CD14-positive monocyte (primary cell): ENCODE measurements around the gene CFAP300. TPM values are rescaled to one million over a fixed set of nuclear protein-coding genes. Genes with fewer than 3 reads are reported as not detected.

ENCODE experiments used
- DNase-seq, 3 donors: peaks; one replicate each; pipeline ENCODE4 v3.0.0-alpha.2; 2011 to 2022
- H2AFZ ChIP-seq: 2 replicates; pipeline ENCODE4 v1.6.0; 2012; ENCODE audit warnings: mild to moderate bottlenecking, low read depth, low read length, inconsistent platforms; ENCODE audit not compliant: insufficient read depth, poor library complexity, severe bottlenecking
- H3K27ac ChIP-seq, 2 donors: 1 replicate in 1 of 2; 2 replicates in 1 of 2; pipeline ENCODE4 v1.5.1; 2012 to 2013; ENCODE audit warnings: low read length in 2 of 2, control low read depth in 1 of 2, inconsistent platforms in 1 of 2, low read depth in 1 of 2, mild to moderate bottlenecking in 1 of 2
- H3K27me3 ChIP-seq, 2 donors: one replicate each; pipeline versions ENCODE4 v1.6.0 to v1.6.1; 2011 to 2013; ENCODE audit warnings: low read length in 2 of 2; ENCODE audit not compliant: control insufficient read depth in 2 of 2, insufficient read depth in 2 of 2
- H3K36me3 ChIP-seq, 2 donors: replicated peaks in 1 of 2; 1 replicate in 1 of 2; 2 replicates in 1 of 2; pipeline versions ENCODE4 v1.5.1 to v1.6.1; 2012 to 2013; ENCODE audit warnings: low read length in 2 of 2, control low read depth in 1 of 2, inconsistent platforms in 1 of 2, mild to moderate bottlenecking in 1 of 2; ENCODE audit not compliant: insufficient read depth in 2 of 2, control insufficient read depth in 1 of 2
- H3K4me1 ChIP-seq, 2 donors: 1 replicate in 1 of 2; 2 replicates in 1 of 2; pipeline versions ENCODE4 v1.5.1 to v1.6.1; 2012 to 2013; ENCODE audit warnings: low read length in 2 of 2, control low read depth in 1 of 2, inconsistent platforms in 1 of 2, mild to moderate bottlenecking in 1 of 2, moderate library complexity in 1 of 2; ENCODE audit not compliant: insufficient read depth in 2 of 2, control insufficient read depth in 1 of 2
- H3K4me2 ChIP-seq: replicated peaks from 2 replicates; pipeline ENCODE3; 2012; ENCODE audit warnings: low read length, moderate library complexity, mild to moderate bottlenecking; ENCODE audit not compliant: poor library complexity, severe bottlenecking; ENCODE audit errors: extremely low read depth
- H3K4me3 ChIP-seq, 3 experiments: fragments of 200-600 bp in 1 of 3; sonication (generic) in 1 of 3; replicated peaks in 1 of 3; 1 replicate in 2 of 3; 2 replicates in 1 of 3; pipeline ENCODE4 v1.5.1; 2011 to 2013; ENCODE audit warnings: low read length in 3 of 3, mild to moderate bottlenecking in 3 of 3, control low read depth in 2 of 3, low read depth in 2 of 3, inconsistent platforms in 1 of 3, moderate library complexity in 1 of 3
- H3K79me2 ChIP-seq: 2 replicates; pipeline ENCODE4 v1.6.0; 2012; ENCODE audit warnings: mild to moderate bottlenecking, control low read depth, inconsistent platforms, low read length, moderate library complexity; ENCODE audit not compliant: insufficient read depth
- H3K9ac ChIP-seq: 2 replicates; pipeline ENCODE4 v1.6.0; 2017; ENCODE audit warnings: low read length, mild to moderate bottlenecking; ENCODE audit not compliant: insufficient read depth, poor library complexity, severe bottlenecking
- H3K9me3 ChIP-seq, 2 donors: replicated peaks in 1 of 2; 1 replicate in 1 of 2; 2 replicates in 1 of 2; pipeline versions ENCODE4 v1.5.1 to v1.6.1; 2012 to 2013; ENCODE audit warnings: low read length in 2 of 2, control low read depth in 1 of 2; ENCODE audit not compliant: control insufficient read depth in 1 of 2, insufficient read depth in 1 of 2
- H4K20me1 ChIP-seq: 2 replicates; pipeline ENCODE4 v1.6.0; 2012; ENCODE audit warnings: mild to moderate bottlenecking, low read length, control low read depth, moderate library complexity; ENCODE audit not compliant: insufficient read depth
- H3K27ac Mint-ChIP-seq, 7 donors: one replicate each; pipeline ENCODE4 v1.8.0; 2020; ENCODE audit warnings: mild to moderate bottlenecking in 7 of 7, mixed read lengths in 7 of 7, moderate library complexity in 6 of 7, inconsistent platforms in 2 of 7
- H3K27me3 Mint-ChIP-seq, 3 donors: one replicate each; pipeline ENCODE4 v1.8.0; 2021 to 2022; ENCODE audit warnings: low read depth in 3 of 3, mild to moderate bottlenecking in 3 of 3, mixed read lengths in 3 of 3, moderate library complexity in 3 of 3, inconsistent platforms in 1 of 3
- H3K36me3 Mint-ChIP-seq, 2 donors: one replicate each; pipeline ENCODE4 v1.8.0; 2020; ENCODE audit warnings: mixed read lengths in 2 of 2, inconsistent platforms in 1 of 2, mild to moderate bottlenecking in 1 of 2
- H3K4me1 Mint-ChIP-seq: one replicate; pipeline ENCODE4 v1.8.0; 2020; ENCODE audit warnings: mild to moderate bottlenecking, mixed read lengths
- H3K4me3 Mint-ChIP-seq, 2 donors: one replicate each; pipeline ENCODE4 v1.8.0; 2020; ENCODE audit warnings: mild to moderate bottlenecking in 2 of 2, mixed read lengths in 2 of 2, moderate library complexity in 1 of 2
- H3K9me3 Mint-ChIP-seq, 7 donors: one replicate each; pipeline ENCODE4 v1.8.0; 2020 to 2022; ENCODE audit warnings: mixed read lengths in 7 of 7, mild to moderate bottlenecking in 6 of 7, moderate library complexity in 6 of 7, inconsistent platforms in 2 of 7
- CTCF ChIP-seq: fragments of 200-600 bp; IDR thresholded peaks from one replicate; pipeline ENCODE4 v1.8.0; 2022; ENCODE audit warnings: antibody characterized with exemption, mild to moderate bottlenecking
- WGBS: methylation state at CpG from one replicate; pipeline ENCODE4 v1.1.5; 2013; ENCODE audit warnings: missing lambda C conversion rate; ENCODE audit not compliant: insufficient coverage; 5-methylcytosine and 5-hydroxymethylcytosine counted together
- intact Hi-C, 2 donors: fragments of 100-400 bp; cut with micrococcal nuclease; formaldehyde crosslinking; loops; one replicate each; pipeline versions ENCODE4 v1.15.0 to v1.15.1; 2023
- polyA plus RNA-seq, 3 donors: library from polyadenylated mRNA; depleted of rRNA in 1 of 3; unstranded in 2 of 3; stranded (reverse) in 1 of 3; fragments of 300-500 nt in 2 of 3; fragments of >200 nt in 1 of 3; fragmentation: Illumina TruSeq in 2 of 3; gene quantifications; 1 replicate in 2 of 3; 2 replicates in 1 of 3; pipeline ENCODE4 v1.2.3, GENCODE V29; 2012 to 2021

The CFAP300 gene
- polyA plus RNA-seq, 3 donors = not detected

- Histone ChIP-seq H3K36me3 (no peaks in the 10 kb centered on the region), H3K9ac (no peak overlapping the region), H3K79me2 (no peaks in the 10 kb centered on the region), H3K4me3 (no peak overlapping the region), H3K27ac (no peak overlapping the region), H3K4me2 (no peak overlapping the region), H3K4me1 (no peaks in the 10 kb centered on the region), H2AFZ (no peak overlapping the region), H4K20me1 (no peaks in the 10 kb centered on the region), H3K9me3 (peaks cover 3% of the 10 kb centered on the region in 2 donors), H3K27me3 (peaks cover 70 to 91% of the 10 kb centered on the region in 2 donors)
- Mint-ChIP-seq H3K27me3 (peaks cover 84 to 89% (median 88%) of the 10 kb centered on the region in 3 donors), H3K4me1 (peaks cover 2% of the 10 kb centered on the region), H3K9me3 (peaks cover 0 to 16% (median 12%) of the 10 kb centered on the region in 7 donors), H3K4me3 (peak overlapping the region in 1 of 2 donors; percentile 22), H3K36me3 (no peaks in the 10 kb centered on the region), H3K27ac (no peak overlapping the region)
- WGBS = no CpG with 5 or more reads among the region's 3 CpGs
- no peak for TF ChIP-seq CTCF
- intact Hi-C loops = no loop called here
- DNase-seq = no peak
These were observed 71.7 kb downstream of the CFAP300 start for GRCh38 chr11:102118937-102119336.

- no peaks in the 10 kb centered on the region for H3K79me2 ChIP-seq
- Mint-ChIP-seq H3K9me3 (peaks cover 0 to 26% (median 21%) of the 10 kb centered on the region in 7 donors), H3K27me3 (peaks cover 85 to 88% (median 87%) of the 10 kb centered on the region in 3 donors), H3K36me3 (no peaks in the 10 kb centered on the region), H3K4me3 (peak overlapping the region in 1 of 2 donors; percentile 68), H3K27ac (no peak overlapping the region), H3K4me1 (peaks cover 2% of the 10 kb centered on the region)
- H3K4me3 ChIP-seq = no peak overlapping the region
- no peak overlapping the region for H3K4me2 ChIP-seq
- H4K20me1 ChIP-seq = no peaks in the 10 kb centered on the region
- no peak for TF ChIP-seq CTCF
- H3K36me3 ChIP-seq = no peaks in the 10 kb centered on the region
- 40% methylated on average over 2 of the region's 4 CpGs for WGBS
- H3K9ac ChIP-seq = no peak overlapping the region
- H3K27ac ChIP-seq = no peak overlapping the region
- peaks cover 5 to 9% of the 10 kb centered on the region in 2 donors for H3K9me3 ChIP-seq
- intact Hi-C loops = no loop called here
- H2AFZ ChIP-seq = no peak overlapping the region
- H3K27me3 ChIP-seq = peaks cover 60 to 88% of the 10 kb centered on the region in 2 donors
- DNase-seq = no peak
- no peaks in the 10 kb centered on the region for H3K4me1 ChIP-seq
These were observed 72.8 kb downstream of the CFAP300 start for GRCh38 chr11:102119997-102120396.
